OCI-M2 (cell line): ENCODE data around the gene TAGLN.

Experiments
- DNase-seq: peaks from one replicate; lab custom pipeline; 2025; ENCODE audit not compliant: unreplicated experiment; lab: John Stamatoyannopoulos, UW

TAGLN gene

GRCh38 chr11:117229931-117230285 lies 30.7 kb downstream of the TAGLN start:
- no peak for DNase-seq

- no peak for DNase-seq
These were observed 31.3 kb downstream of the TAGLN start for GRCh38 chr11:117230286-117230961.

- no peak for DNase-seq
These were observed 32.0 kb downstream of the TAGLN start for GRCh38 chr11:117230999-117231841.

- no peak for DNase-seq
These were observed 32.6 kb downstream of the TAGLN start, which contains the start of gene PCSK7 for GRCh38 chr11:117231842-117232091. PCSK7 (minus strand) TSS chr11:117232073; CDS start chr11:117229844, 2,229 bp downstream.

- DNase-seq, result no peak
These were observed 33.1 kb downstream of the TAGLN start, which contains the start of gene RNF214 for GRCh38 chr11:117232092-117232878. RNF214 (plus strand) TSS chr11:117232671; CDS start chr11:117234273, 1,602 bp downstream.

- DNase-seq, result no peak
These were observed 33.8 kb downstream of the TAGLN start for GRCh38 chr11:117232911-117233409.

- DNase-seq, result no peak
These were observed 39.1 kb downstream of the TAGLN start for GRCh38 chr11:117238221-117238620.

GRCh38 chr11:117239295-117239694 lies 40.1 kb downstream of the TAGLN start:
- no peak for DNase-seq

GRCh38 chr11:117248341-117248740 lies 49.2 kb downstream of the TAGLN start:
- no peak for DNase-seq

GRCh38 chr11:117249571-117249970 lies 50.4 kb downstream of the TAGLN start:
- no peak for DNase-seq

GRCh38 chr11:117251506-117251905 lies 52.3 kb downstream of the TAGLN start:
- no peak for DNase-seq

- no peak for DNase-seq
These were observed 56.8 kb downstream of the TAGLN start for GRCh38 chr11:117255966-117256365.

GRCh38 chr11:117256573-117256972 lies 57.4 kb downstream of the TAGLN start:
- DNase-seq, result no peak
